ENCODE data around the gene HS6ST2. TPM values are rescaled to one million over a fixed set of nuclear protein-coding genes. Genes with fewer than 3 reads are reported as not detected.

The HS6ST2 gene
- total RNA-seq, 1 donor from 2014 or later: 43.2 TPM

DNA sequence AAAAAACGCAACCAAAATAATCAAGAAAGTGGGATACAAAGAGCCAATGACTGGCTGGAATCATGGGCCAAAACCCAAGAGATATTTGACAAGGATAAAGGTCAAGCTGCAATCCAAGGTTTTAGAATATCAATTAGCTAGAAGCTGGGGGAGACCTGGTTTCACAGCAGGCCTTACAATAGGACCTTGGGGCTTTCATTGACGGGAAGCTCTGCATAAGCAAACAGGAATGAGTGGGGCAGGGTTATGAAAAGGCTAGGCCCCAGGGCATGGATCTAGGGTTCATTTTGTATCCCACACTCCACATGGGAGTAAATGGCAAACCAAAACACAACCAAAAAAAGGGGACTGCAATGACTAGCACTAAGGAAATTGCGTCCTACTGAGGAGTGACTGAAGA lies 215.3 kb downstream of the HS6ST2 start:
- Mint-ChIP-seq H3K36me3 (no peaks in the 10 kb centered on the region), H3K27ac (no peak overlapping the region), H3K4me3 (no peak overlapping the region), H3K9me3 (peaks cover 5% of the 10 kb centered on the region), H3K4me1 (peaks cover 43% of the 10 kb centered on the region), H3K27me3 (ENCODE audit: insufficient read depth, low read depth) (peaks cover 6% of the 10 kb centered on the region)
- H3F3A ChIP-seq (ENCODE audit: low read depth): peaks cover 5% of the 10 kb centered on the region
- H2AFZ ChIP-seq (replicated peaks): no peak overlapping the region
- no peak overlapping the region for H3K4me2 ChIP-seq
- H3K79me2 ChIP-seq (ENCODE audit: low read depth): no peaks in the 10 kb centered on the region
- no peak overlapping the region for H3K27ac ChIP-seq
- no peaks in the 10 kb centered on the region for H3K9me3 ChIP-seq (ENCODE audit: low read depth)
- no peaks in the 10 kb centered on the region for H3K27me3 ChIP-seq
- DNase-seq (ENCODE audit: low spot score): no peak
- no peaks in the 10 kb centered on the region for H4K20me1 ChIP-seq (ENCODE audit: low read depth)
- TF ChIP-seq, protein P1, sequence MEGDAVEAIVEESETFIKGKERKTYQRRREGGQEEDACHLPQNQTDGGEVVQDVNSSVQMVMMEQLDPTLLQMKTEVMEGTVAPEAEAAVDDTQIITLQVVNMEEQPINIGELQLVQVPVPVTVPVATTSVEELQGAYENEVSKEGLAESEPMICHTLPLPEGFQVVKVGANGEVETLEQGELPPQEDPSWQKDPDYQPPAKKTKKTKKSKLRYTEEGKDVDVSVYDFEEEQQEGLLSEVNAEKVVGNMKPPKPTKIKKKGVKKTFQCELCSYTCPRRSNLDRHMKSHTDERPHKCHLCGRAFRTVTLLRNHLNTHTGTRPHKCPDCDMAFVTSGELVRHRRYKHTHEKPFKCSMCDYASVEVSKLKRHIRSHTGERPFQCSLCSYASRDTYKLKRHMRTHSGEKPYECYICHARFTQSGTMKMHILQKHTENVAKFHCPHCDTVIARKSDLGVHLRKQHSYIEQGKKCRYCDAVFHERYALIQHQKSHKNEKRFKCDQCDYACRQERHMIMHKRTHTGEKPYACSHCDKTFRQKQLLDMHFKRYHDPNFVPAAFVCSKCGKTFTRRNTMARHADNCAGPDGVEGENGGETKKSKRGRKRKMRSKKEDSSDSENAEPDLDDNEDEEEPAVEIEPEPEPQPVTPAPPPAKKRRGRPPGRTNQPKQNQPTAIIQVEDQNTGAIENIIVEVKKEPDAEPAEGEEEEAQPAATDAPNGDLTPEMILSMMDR (IDR thresholded peaks at IDR 0.05): no peak
- TF ChIP-seq EZH2 (IDR thresholded peaks at IDR 0.05) (no peak), EZH2phosphoT487 (IDR thresholded peaks at IDR 0.05) (no peak)
- no peak overlapping the region for H3K9ac ChIP-seq
- no peaks in the 10 kb centered on the region for H3K36me3 ChIP-seq
- no peak overlapping the region for H3K4me3 ChIP-seq
- H3K4me1 ChIP-seq: peaks cover 16% of the 10 kb centered on the region

DNA sequence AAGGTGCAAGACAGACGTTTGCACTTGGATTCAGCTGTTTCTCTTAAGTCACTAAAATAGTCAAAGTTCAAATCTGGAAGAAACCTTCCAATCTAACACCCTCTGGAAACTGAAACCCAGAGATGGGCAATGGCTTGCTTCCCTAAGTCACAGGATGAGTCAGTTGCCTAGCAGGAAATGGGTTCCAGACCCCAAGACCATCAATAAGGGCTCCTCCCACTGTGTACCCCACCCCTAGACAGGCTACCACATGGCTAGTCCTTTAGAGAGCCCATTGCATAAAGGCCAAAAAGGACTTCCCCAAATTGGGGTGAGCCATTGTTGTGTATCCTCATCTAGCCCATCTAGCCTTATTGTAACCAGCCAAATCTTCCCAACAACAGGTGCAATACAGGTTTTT lies 216.2 kb downstream of the HS6ST2 start:
- Mint-ChIP-seq H3K4me3 (peak overlapping the region; percentile 14), H3K27me3 (ENCODE audit: insufficient read depth, low read depth) (peaks cover 8% of the 10 kb centered on the region), H3K36me3 (no peaks in the 10 kb centered on the region), H3K27ac (no peak overlapping the region), H3K4me1 (peaks cover 40% of the 10 kb centered on the region), H3K9me3 (peaks cover 5% of the 10 kb centered on the region)
- Histone ChIP-seq H4K20me1 (ENCODE audit: low read depth) (no peaks in the 10 kb centered on the region), H3K27me3 (no peaks in the 10 kb centered on the region), H3K4me3 (no peak overlapping the region), H3K4me1 (peaks cover 19% of the 10 kb centered on the region), H3K79me2 (ENCODE audit: low read depth) (no peaks in the 10 kb centered on the region), H2AFZ (replicated peaks) (no peak overlapping the region), H3K4me2 (no peak overlapping the region), H3K36me3 (no peaks in the 10 kb centered on the region), H3K9ac (no peak overlapping the region), H3F3A (ENCODE audit: low read depth) (peaks cover 5% of the 10 kb centered on the region), H3K27ac (no peak overlapping the region), H3K9me3 (ENCODE audit: low read depth) (no peaks in the 10 kb centered on the region)
- TF ChIP-seq EZH2 (IDR thresholded peaks at IDR 0.05): no peak
- no peak for TF ChIP-seq EZH2phosphoT487 (IDR thresholded peaks at IDR 0.05)
- TF ChIP-seq, protein P1 (IDR thresholded peaks at IDR 0.05): no peak
- DNase-seq (ENCODE audit: low spot score): no peak

DNA sequence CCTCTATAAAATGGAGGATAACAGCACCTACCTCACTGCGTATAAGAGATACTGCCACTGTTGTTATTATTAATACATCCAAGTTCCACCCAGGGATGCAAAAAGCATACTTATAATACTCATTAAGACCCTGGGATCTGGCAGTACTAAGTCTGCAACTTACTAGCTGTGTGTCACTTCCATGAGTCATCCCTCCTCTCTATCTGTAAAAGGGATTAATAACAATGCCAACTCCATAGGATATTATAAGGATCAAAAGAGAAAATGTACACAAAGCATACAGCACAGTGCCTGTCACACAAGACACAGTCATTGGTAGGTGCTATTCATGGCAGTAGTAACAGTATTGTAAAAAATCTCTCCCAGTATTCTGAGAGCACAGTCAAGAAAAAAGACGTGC lies 216.7 kb downstream of the HS6ST2 start:
- Mint-ChIP-seq H3K4me3 (peak overlapping the region; percentile 14), H3K36me3 (no peaks in the 10 kb centered on the region), H3K27ac (no peak overlapping the region), H3K4me1 (peaks cover 40% of the 10 kb centered on the region), H3K27me3 (ENCODE audit: insufficient read depth, low read depth) (peaks cover 8% of the 10 kb centered on the region), H3K9me3 (peaks cover 2% of the 10 kb centered on the region)
- peaks cover 21% of the 10 kb centered on the region for H3K4me1 ChIP-seq
- no peaks in the 10 kb centered on the region for H3K36me3 ChIP-seq
- H3F3A ChIP-seq (ENCODE audit: low read depth): peaks cover 5% of the 10 kb centered on the region
- H4K20me1 ChIP-seq (ENCODE audit: low read depth): no peaks in the 10 kb centered on the region
- DNase-seq (ENCODE audit: low spot score): no peak
- no peak overlapping the region for H2AFZ ChIP-seq (replicated peaks)
- no peak overlapping the region for H3K4me3 ChIP-seq
- no peak overlapping the region for H3K27ac ChIP-seq
- no peaks in the 10 kb centered on the region for H3K79me2 ChIP-seq (ENCODE audit: low read depth)
- TF ChIP-seq, protein P1 (IDR thresholded peaks at IDR 0.05): no peak
- TF ChIP-seq EZH2 (IDR thresholded peaks at IDR 0.05): no peak
- no peak for TF ChIP-seq EZH2phosphoT487 (IDR thresholded peaks at IDR 0.05)
- H3K4me2 ChIP-seq: no peak overlapping the region
- no peak overlapping the region for H3K9ac ChIP-seq
- H3K27me3 ChIP-seq: no peaks in the 10 kb centered on the region
- H3K9me3 ChIP-seq (ENCODE audit: low read depth): no peaks in the 10 kb centered on the region

All from neural progenitor cell (in vitro differentiated cells).